ENCODE data around the gene GAL. TPM values are rescaled to one million over a fixed set of nuclear protein-coding genes. Genes with fewer than 3 reads are reported as not detected.

GAL gene
- total and polyA plus RNA-seq, 2 experiments from 2014 or later, result 80.9 to 691 TPM

DNA sequence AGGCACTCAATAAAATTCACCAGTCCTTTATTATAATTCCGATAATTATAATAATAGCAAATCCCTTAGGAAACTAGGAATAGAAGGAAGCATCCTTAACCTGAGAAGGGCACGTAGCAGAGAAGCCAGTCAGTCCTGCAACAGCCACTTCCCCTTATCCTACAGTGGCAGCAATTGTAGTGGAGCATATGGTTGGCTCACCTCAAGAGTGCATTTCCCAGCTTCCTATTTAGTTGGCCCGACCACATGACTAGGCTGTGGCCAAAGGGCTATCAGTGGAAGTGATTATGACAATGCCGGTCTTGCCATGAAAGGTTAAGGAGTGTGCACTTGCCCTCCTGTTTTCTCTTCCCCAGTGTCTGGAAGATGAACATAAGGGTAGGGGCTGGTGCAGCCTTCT lies 39.9 kb downstream of the GAL start (continued):
- TF ChIP-seq, protein P1, sequence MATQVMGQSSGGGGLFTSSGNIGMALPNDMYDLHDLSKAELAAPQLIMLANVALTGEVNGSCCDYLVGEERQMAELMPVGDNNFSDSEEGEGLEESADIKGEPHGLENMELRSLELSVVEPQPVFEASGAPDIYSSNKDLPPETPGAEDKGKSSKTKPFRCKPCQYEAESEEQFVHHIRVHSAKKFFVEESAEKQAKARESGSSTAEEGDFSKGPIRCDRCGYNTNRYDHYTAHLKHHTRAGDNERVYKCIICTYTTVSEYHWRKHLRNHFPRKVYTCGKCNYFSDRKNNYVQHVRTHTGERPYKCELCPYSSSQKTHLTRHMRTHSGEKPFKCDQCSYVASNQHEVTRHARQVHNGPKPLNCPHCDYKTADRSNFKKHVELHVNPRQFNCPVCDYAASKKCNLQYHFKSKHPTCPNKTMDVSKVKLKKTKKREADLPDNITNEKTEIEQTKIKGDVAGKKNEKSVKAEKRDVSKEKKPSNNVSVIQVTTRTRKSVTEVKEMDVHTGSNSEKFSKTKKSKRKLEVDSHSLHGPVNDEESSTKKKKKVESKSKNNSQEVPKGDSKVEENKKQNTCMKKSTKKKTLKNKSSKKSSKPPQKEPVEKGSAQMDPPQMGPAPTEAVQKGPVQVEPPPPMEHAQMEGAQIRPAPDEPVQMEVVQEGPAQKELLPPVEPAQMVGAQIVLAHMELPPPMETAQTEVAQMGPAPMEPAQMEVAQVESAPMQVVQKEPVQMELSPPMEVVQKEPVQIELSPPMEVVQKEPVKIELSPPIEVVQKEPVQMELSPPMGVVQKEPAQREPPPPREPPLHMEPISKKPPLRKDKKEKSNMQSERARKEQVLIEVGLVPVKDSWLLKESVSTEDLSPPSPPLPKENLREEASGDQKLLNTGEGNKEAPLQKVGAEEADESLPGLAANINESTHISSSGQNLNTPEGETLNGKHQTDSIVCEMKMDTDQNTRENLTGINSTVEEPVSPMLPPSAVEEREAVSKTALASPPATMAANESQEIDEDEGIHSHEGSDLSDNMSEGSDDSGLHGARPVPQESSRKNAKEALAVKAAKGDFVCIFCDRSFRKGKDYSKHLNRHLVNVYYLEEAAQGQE (IDR thresholded peaks at IDR 0.05; ENCODE audit: unreplicated experiment), result no peak
- no peak for TF ChIP-seq EZH2phosphoT487 (IDR thresholded peaks at IDR 0.05; ENCODE audit: unreplicated experiment)

DNA sequence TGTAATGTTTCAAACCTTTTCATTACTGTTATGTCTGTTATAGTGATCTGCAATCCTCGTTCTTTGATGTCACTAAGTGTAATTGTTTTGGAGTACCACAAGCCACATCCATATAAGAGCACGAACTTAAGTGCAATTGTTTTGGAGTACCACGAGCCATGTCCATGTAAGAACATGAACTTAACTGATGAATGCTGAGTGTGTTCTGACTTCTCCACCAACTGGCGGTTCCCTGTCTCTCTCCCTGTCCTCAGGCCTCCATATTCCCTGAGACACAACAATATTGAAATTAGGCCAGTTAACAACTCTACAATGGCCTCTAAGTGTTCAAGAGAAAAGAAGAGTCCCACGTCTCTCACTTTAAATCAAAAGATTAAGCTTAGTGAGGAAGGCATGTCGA lies 43.4 kb downstream of the GAL start:
- Histone ChIP-seq H2AFZ (no peak overlapping the region), H3K4me1 (ENCODE audit: insufficient read depth) (peaks cover 30% of the 10 kb centered on the region), H3K27me3 (ENCODE audit: insufficient read depth) (no peaks in the 10 kb centered on the region), H3K27ac (ENCODE audit: low read depth) (no peak overlapping the region), H3K79me2 (replicated peaks; ENCODE audit: insufficient read depth) (no peaks in the 10 kb centered on the region), H3K9me2 (ENCODE audit: insufficient read depth) (no peaks in the 10 kb centered on the region), H4K20me1 (replicated peaks; ENCODE audit: insufficient read depth) (no peaks in the 10 kb centered on the region), H3F3A (replicated peaks; ENCODE audit: low read depth) (no peaks in the 10 kb centered on the region), H3K36me3 (ENCODE audit: insufficient read depth) (no peaks in the 10 kb centered on the region), H3K4me3 (no peak overlapping the region), H3K4me2 (no peak overlapping the region)
- DNase-seq (ENCODE audit: low spot score) (no peak), ATAC-seq (peak; percentile 57)
- Mint-ChIP-seq H3K9me3 (no peaks in the 10 kb centered on the region), H3K27me3 (ENCODE audit: insufficient read depth, low read depth, poor library complexity) (peaks cover 2% of the 10 kb centered on the region), H3K4me1 (peaks cover 24% of the 10 kb centered on the region), H3K36me3 (ENCODE audit: low read depth) (peaks cover 10% of the 10 kb centered on the region; the same call in 2 of the 3 replicates), H3K4me3 (no peak overlapping the region), H3K27ac (no peak overlapping the region; the same call in 1 of the 2 replicates)
- TF ChIP-seq, protein P2, sequence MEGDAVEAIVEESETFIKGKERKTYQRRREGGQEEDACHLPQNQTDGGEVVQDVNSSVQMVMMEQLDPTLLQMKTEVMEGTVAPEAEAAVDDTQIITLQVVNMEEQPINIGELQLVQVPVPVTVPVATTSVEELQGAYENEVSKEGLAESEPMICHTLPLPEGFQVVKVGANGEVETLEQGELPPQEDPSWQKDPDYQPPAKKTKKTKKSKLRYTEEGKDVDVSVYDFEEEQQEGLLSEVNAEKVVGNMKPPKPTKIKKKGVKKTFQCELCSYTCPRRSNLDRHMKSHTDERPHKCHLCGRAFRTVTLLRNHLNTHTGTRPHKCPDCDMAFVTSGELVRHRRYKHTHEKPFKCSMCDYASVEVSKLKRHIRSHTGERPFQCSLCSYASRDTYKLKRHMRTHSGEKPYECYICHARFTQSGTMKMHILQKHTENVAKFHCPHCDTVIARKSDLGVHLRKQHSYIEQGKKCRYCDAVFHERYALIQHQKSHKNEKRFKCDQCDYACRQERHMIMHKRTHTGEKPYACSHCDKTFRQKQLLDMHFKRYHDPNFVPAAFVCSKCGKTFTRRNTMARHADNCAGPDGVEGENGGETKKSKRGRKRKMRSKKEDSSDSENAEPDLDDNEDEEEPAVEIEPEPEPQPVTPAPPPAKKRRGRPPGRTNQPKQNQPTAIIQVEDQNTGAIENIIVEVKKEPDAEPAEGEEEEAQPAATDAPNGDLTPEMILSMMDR (conservative IDR thresholded peaks at IDR 0.05; ENCODE audit: low read depth in 2 of 2), result peak in 1 of 2 experiments; percentile 62; a peak in 2 of 4 replicates
- TF ChIP-seq, protein P1 (IDR thresholded peaks at IDR 0.05; ENCODE audit: unreplicated experiment), result no peak
- TF ChIP-seq NANOG (IDR thresholded peaks at IDR 0.05; ENCODE audit: borderline replicate concordance), result no peak
- TF ChIP-seq POLR2AphosphoS5 (IDR thresholded peaks at IDR 0.05; ENCODE audit: low read depth), result no peak
- TF ChIP-seq JUNB (IDR thresholded peaks at IDR 0.05; ENCODE audit: unreplicated experiment), result no peak
- TF ChIP-seq, protein P3, sequence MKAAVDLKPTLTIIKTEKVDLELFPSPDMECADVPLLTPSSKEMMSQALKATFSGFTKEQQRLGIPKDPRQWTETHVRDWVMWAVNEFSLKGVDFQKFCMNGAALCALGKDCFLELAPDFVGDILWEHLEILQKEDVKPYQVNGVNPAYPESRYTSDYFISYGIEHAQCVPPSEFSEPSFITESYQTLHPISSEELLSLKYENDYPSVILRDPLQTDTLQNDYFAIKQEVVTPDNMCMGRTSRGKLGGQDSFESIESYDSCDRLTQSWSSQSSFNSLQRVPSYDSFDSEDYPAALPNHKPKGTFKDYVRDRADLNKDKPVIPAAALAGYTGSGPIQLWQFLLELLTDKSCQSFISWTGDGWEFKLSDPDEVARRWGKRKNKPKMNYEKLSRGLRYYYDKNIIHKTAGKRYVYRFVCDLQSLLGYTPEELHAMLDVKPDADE (IDR thresholded peaks at IDR 0.05), result no peak
- no peak for TF ChIP-seq EZH2phosphoT487 (IDR thresholded peaks at IDR 0.05; ENCODE audit: unreplicated experiment)
- TF ChIP-seq, protein P4, sequence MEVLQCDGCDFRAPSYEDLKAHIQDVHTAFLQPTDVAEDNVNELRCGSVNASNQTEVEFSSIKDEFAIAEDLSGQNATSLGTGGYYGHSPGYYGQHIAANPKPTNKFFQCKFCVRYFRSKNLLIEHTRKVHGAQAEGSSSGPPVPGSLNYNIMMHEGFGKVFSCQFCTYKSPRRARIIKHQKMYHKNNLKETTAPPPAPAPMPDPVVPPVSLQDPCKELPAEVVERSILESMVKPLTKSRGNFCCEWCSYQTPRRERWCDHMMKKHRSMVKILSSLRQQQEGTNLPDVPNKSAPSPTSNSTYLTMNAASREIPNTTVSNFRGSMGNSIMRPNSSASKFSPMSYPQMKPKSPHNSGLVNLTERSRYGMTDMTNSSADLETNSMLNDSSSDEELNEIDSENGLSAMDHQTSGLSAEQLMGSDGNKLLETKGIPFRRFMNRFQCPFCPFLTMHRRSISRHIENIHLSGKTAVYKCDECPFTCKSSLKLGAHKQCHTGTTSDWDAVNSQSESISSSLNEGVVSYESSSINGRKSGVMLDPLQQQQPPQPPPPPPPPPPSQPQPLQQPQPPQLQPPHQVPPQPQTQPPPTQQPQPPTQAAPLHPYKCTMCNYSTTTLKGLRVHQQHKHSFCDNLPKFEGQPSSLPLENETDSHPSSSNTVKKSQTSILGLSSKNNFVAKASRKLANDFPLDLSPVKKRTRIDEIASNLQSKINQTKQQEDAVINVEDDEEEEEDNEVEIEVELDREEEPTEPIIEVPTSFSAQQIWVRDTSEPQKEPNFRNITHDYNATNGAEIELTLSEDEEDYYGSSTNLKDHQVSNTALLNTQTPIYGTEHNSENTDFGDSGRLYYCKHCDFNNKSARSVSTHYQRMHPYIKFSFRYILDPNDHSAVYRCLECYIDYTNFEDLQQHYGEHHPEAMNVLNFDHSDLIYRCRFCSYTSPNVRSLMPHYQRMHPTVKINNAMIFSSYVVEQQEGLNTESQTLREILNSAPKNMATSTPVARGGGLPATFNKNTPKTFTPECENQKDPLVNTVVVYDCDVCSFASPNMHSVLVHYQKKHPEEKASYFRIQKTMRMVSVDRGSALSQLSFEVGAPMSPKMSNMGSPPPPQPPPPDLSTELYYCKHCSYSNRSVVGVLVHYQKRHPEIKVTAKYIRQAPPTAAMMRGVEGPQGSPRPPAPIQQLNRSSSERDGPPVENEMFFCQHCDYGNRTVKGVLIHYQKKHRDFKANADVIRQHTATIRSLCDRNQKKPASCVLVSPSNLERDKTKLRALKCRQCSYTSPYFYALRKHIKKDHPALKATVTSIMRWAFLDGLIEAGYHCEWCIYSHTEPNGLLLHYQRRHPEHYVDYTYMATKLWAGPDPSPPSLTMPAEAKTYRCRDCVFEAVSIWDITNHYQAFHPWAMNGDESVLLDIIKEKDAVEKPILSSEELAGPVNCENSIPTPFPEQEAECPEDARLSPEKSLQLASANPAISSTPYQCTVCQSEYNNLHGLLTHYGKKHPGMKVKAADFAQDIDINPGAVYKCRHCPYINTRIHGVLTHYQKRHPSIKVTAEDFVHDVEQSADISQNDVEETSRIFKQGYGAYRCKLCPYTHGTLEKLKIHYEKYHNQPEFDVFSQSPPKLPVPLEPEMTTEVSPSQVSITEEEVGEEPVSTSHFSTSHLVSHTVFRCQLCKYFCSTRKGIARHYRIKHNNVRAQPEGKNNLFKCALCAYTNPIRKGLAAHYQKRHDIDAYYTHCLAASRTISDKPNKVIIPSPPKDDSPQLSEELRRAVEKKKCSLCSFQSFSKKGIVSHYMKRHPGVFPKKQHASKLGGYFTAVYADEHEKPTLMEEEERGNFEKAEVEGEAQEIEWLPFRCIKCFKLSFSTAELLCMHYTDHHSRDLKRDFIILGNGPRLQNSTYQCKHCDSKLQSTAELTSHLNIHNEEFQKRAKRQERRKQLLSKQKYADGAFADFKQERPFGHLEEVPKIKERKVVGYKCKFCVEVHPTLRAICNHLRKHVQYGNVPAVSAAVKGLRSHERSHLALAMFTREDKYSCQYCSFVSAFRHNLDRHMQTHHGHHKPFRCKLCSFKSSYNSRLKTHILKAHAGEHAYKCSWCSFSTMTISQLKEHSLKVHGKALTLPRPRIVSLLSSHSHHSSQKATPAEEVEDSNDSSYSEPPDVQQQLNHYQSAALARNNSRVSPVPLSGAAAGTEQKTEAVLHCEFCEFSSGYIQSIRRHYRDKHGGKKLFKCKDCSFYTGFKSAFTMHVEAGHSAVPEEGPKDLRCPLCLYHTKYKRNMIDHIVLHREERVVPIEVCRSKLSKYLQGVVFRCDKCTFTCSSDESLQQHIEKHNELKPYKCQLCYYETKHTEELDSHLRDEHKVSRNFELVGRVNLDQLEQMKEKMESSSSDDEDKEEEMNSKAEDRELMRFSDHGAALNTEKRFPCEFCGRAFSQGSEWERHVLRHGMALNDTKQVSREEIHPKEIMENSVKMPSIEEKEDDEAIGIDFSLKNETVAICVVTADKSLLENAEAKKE (CRISPR knock-in tag; IDR thresholded peaks at IDR 0.05), result no peak

Measured in GM23338 (cell line).